Suppressor macrophage treated with lipopolysaccharide for 4 hours (primary cell): Measurements from ENCODE around the gene NPAS2.

Experiments used
- DNase-seq: peaks from one replicate; pipeline ENCODE4 v3.0.0-alpha.2; 2020

Gene NPAS2

GRCh38 chr2:100819370-100820272, at the start of gene NPAS2:
NPAS2 (plus strand) TSS chr2:100820139; CDS start chr2:100904755, 84,616 bp downstream.
- peak; percentile 19 for DNase-seq

- DNase-seq, result no peak
These were observed 48.8 kb upstream of the NPAS2 start for GRCh38 chr2:100771125-100771524.

GRCh38 chr2:100773538-100773937, 46.4 kb upstream of the NPAS2 start:
- no peak for DNase-seq

GRCh38 chr2:100776445-100776844, 43.5 kb upstream of the NPAS2 start:
- no peak for DNase-seq

GRCh38 chr2:100778637-100779450, 41.1 kb upstream of the NPAS2 start:
- DNase-seq, result no peak

- DNase-seq, result no peak
These were observed 40.1 kb upstream of the NPAS2 start for GRCh38 chr2:100779908-100780202.

- DNase-seq, result peak; percentile 10
These were observed 39.5 kb upstream of the NPAS2 start for GRCh38 chr2:100780203-100781008.

- DNase-seq, result no peak
These were observed 39.0 kb upstream of the NPAS2 start for GRCh38 chr2:100781009-100781325.

GRCh38 chr2:100781523-100782379, 38.2 kb upstream of the NPAS2 start:
- no peak for DNase-seq

- no peak for DNase-seq
These were observed 37.5 kb upstream of the NPAS2 start for GRCh38 chr2:100782380-100782878.

GRCh38 chr2:100783987-100784386, 36.0 kb upstream of the NPAS2 start:
- DNase-seq, result no peak

GRCh38 chr2:100784681-100785080, 35.3 kb upstream of the NPAS2 start:
- no peak for DNase-seq

GRCh38 chr2:100785626-100786296, 34.2 kb upstream of the NPAS2 start:
- DNase-seq, result no peak

GRCh38 chr2:100786297-100786658, 33.7 kb upstream of the NPAS2 start:
- DNase-seq, result no peak

- no peak for DNase-seq
These were observed 33.0 kb upstream of the NPAS2 start for GRCh38 chr2:100786985-100787384.

- DNase-seq, result no peak
These were observed 30.6 kb upstream of the NPAS2 start for GRCh38 chr2:100789361-100789760.

GRCh38 chr2:100791294-100791935, 28.5 kb upstream of the NPAS2 start:
- no peak for DNase-seq

- no peak for DNase-seq
These were observed 28.0 kb upstream of the NPAS2 start for GRCh38 chr2:100791936-100792308.

GRCh38 chr2:100793220-100793619, 26.7 kb upstream of the NPAS2 start:
- DNase-seq, result no peak

- DNase-seq, result no peak
These were observed 26.0 kb upstream of the NPAS2 start for GRCh38 chr2:100793982-100794381.

- DNase-seq, result no peak
These were observed 23.3 kb upstream of the NPAS2 start for GRCh38 chr2:100796499-100797100.
